ENCODE data around the gene TTYH1.

GRCh38 chr19:54480051-54480450 is 64.8 kb downstream of the TTYH1 start:
- TF ChIP-seq CTCF (IDR thresholded peaks at IDR 0.05) (no peak), POLR2A (IDR thresholded peaks at IDR 0.05; ENCODE audit: low read length) (no peak), PHF8 (IDR thresholded peaks at IDR 0.05; ENCODE audit: borderline replicate concordance, low read depth) (no peak), MYC (IDR thresholded peaks at IDR 0.05; ENCODE audit: borderline replicate concordance, low read length) (no peak), TP53 (CRISPR knock-in tag; IDR thresholded peaks at IDR 0.05) (no peak), PBX3 (IDR thresholded peaks at IDR 0.05) (no peak), ZNF302 (CRISPR knock-in tag; IDR thresholded peaks at IDR 0.05) (no peak), ELK1 (IDR thresholded peaks at IDR 0.05; ENCODE audit: low read depth, low read length) (no peak)
